ENCODE results near the gene RUNX2. TPM values are rescaled to one million over a fixed set of nuclear protein-coding genes. Genes with fewer than 3 reads are reported as not detected.
A peak's percentile ranks its signal among the peaks of the same experiment; 100 is the strongest.

RUNX2 gene
- total and polyA plus RNA-seq, 8 donors: 2.5 to 5.9 (median 3.0) TPM

DNA sequence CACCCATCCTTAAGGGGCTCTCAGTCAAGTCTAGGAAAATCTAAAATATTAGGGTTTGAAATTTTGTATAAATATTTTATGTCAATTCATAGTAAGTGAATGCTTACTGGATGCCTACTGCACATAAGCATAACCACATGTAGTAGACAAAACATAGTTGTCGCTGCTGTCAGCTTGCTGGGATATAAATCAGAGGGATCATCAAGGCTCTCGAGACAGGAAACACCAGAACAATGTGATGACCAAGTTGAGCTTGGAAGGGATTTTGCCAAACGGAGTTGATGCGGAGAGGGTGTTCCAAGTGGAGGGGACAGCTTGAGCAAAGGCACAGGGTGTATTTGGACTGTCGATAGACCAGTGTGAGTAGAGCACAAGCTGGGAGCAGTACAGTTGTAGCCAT, 155.4 kb downstream of the RUNX2 start:
- H3K4me1 ChIP-seq: peaks cover 10 to 30% of the 10 kb centered on the region in 2 donors
- no peak overlapping the region for H3K4me3 ChIP-seq
- ATAC-seq: no peak
- peak overlapping the region in 1 of 2 donors; percentile 45 for H3K27ac ChIP-seq
- intact Hi-C loops (cut with DNase I): no loop called here
- TF ChIP-seq, protein P1, sequence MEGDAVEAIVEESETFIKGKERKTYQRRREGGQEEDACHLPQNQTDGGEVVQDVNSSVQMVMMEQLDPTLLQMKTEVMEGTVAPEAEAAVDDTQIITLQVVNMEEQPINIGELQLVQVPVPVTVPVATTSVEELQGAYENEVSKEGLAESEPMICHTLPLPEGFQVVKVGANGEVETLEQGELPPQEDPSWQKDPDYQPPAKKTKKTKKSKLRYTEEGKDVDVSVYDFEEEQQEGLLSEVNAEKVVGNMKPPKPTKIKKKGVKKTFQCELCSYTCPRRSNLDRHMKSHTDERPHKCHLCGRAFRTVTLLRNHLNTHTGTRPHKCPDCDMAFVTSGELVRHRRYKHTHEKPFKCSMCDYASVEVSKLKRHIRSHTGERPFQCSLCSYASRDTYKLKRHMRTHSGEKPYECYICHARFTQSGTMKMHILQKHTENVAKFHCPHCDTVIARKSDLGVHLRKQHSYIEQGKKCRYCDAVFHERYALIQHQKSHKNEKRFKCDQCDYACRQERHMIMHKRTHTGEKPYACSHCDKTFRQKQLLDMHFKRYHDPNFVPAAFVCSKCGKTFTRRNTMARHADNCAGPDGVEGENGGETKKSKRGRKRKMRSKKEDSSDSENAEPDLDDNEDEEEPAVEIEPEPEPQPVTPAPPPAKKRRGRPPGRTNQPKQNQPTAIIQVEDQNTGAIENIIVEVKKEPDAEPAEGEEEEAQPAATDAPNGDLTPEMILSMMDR (IDR thresholded peaks at IDR 0.05): no peak
- H3K27me3 ChIP-seq: no peaks in the 10 kb centered on the region
- H3K36me3 ChIP-seq: no peaks in the 10 kb centered on the region
- H3K9me3 ChIP-seq: no peaks in the 10 kb centered on the region
- no peak for DNase-seq

DNA sequence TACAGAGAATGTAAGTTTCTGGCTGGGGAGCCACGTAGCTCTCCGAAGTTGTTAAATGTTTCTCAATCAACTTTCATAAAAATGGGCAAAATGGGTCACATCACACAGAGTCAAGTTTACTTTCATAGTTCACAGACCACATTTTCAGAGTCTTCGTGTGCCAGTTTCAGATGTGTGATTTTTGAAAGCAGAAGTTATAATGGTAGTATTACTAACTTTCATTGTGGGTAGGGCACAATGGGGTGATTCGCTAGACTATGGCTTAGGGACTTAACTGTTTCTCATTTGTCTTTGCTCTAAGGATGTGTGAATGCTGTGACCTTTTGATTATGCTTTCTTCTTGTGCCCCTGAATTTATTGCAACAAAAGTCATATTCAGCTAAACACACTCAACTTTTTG, 158.6 kb downstream of the RUNX2 start:
- intact Hi-C loops (cut with DNase I): no loop called here
- no peaks in the 10 kb centered on the region for H3K27me3 ChIP-seq

DNA sequence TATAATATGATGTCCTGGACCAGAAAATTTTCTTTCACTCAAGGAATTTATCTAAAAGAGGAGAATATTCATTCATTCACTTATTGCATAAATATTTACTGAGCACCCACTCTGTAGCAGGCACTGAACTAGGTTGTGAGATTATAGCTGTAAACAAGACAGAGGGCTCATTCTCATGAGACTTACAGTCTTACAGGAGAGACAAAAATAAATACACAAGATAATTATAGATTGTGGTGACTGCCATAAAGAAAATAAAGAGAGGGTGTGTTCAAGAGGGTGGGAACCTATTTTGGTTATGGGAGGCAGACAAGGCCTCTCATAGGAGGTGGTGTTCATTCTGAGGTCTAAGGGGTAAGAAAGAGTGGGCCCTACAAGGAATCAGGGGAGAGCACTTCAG, 159.5 kb downstream of the RUNX2 start:
- H3K27me3 ChIP-seq: no peaks in the 10 kb centered on the region
- peaks cover 0 to 3% of the 10 kb centered on the region in 2 donors for H3K4me1 ChIP-seq
- no peak overlapping the region for H3K4me3 ChIP-seq
- TF ChIP-seq, protein P1 (IDR thresholded peaks at IDR 0.05): no peak
- H3K36me3 ChIP-seq: no peaks in the 10 kb centered on the region
- no peak for DNase-seq
- intact Hi-C loops (cut with DNase I): no loop called here
- no peak for ATAC-seq
- no peak overlapping the region for H3K27ac ChIP-seq
- H3K9me3 ChIP-seq: no peaks in the 10 kb centered on the region

More for the DNA sequence above, 158.6 kb downstream of the RUNX2 start:
- Histone ChIP-seq H3K9me3 (no peaks in the 10 kb centered on the region), H3K4me3 (no peak overlapping the region), H3K4me1 (peaks cover 0 to 3% of the 10 kb centered on the region in 2 donors), H3K27ac (no peak overlapping the region), H3K36me3 (no peaks in the 10 kb centered on the region)
- ATAC-seq (no peak), DNase-seq (no peak)
- TF ChIP-seq, protein P1 (IDR thresholded peaks at IDR 0.05): no peak

DNA sequence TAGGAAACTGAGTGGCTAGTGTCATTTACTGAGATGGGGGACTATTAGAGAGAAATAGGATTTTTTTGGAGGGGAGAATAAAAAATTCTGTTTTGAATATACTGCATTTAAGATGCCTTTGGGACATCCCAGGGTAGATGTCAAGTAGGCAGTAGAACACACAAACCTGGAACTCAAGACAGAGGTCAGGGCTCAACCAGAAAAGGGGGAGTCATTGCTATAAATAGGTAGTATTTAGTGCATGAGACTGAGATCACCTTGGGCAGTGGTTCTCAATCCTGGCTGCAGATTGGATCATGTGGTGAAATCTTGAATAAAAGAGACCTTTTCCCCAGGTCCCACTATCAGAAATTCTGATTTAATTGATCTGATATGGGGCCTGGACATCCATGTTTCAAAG, 160.1 kb downstream of the RUNX2 start:
- H3K4me3 ChIP-seq: no peak overlapping the region
- TF ChIP-seq, protein P1 (IDR thresholded peaks at IDR 0.05): no peak

DNA sequence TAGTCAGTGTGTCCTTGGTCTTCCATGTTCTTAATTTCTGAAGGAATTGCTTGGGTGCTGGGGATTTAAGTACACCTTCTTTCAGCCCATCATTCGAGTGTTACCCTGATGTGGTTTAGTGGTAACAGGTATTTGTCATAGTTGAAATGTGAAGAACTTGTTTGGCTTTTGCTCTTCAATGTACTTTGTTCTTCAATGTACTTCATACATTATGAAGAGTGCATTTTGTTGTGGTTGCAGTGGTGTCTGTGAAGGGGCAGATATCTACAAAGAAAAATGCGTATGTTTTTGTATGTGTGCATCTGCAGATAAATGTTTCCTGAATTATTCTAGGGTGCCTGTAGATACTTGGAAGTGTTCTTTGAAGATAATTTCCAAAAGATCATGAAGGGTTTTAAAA, 160.8 kb downstream of the RUNX2 start:
- TF ChIP-seq, protein P1 (IDR thresholded peaks at IDR 0.05): no peak
- Histone ChIP-seq H3K36me3 (no peaks in the 10 kb centered on the region), H3K27me3 (no peaks in the 10 kb centered on the region), H3K27ac (no peak overlapping the region), H3K4me1 (peaks cover 0 to 3% of the 10 kb centered on the region in 2 donors), H3K4me3 (no peak overlapping the region), H3K9me3 (no peaks in the 10 kb centered on the region)
- ATAC-seq (no peak), DNase-seq (no peak)
- intact Hi-C loops (cut with DNase I): no loop called here

More for the DNA sequence above, 160.1 kb downstream of the RUNX2 start:
- ATAC-seq: no peak
- Histone ChIP-seq H3K36me3 (no peaks in the 10 kb centered on the region), H3K27ac (no peak overlapping the region), H3K27me3 (no peaks in the 10 kb centered on the region), H3K4me1 (peaks cover 0 to 3% of the 10 kb centered on the region in 2 donors), H3K9me3 (no peaks in the 10 kb centered on the region)
- intact Hi-C loops (cut with DNase I): no loop called here
- DNase-seq: no peak
